ENCODE data around the gene FSTL5.
"Not testable (repeated sequence)": the region's sequence is repeated elsewhere in the genome, so short reads cannot be mapped to it uniquely, and the experiment has no call there.

FSTL5 gene

GRCh38 chr4:162163892-162164759 lies at the start of gene FSTL5:
Gene FSTL5 (minus strand): TSS chr4:162164000. CDS start chr4:162111396, 52,604 bp downstream.
- no peak for DNase-seq

GRCh38 chr4:162209706-162210105 lies 45.9 kb upstream of the FSTL5 start:
- DNase-seq = no peak

DNA sequence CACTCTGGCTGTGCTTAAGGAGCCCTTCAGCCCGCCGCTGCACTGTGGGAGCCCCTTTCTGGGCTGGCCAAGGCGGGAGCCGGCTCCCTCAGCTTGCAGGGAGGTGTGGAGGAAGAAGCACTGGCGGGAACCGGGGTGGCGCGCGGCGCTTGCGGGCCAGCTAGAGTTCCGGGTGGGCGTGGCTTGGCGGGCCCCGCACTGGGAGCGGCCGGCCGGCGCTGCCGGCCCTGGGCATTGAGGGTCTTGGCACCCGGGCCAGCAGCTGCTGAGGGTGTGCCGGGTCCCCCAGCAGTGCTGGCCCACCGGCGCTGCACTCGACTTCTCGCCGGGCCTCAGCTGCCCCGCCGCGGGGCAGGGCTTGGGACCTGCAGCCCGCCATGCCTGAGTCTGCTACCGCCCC lies 39.7 kb upstream of the FSTL5 start:
- DNase-seq = not testable (repeated sequence)

- no peak for DNase-seq
Measured at GRCh38 chr4:162201673-162202072, 37.9 kb upstream of the FSTL5 start.

DNA sequence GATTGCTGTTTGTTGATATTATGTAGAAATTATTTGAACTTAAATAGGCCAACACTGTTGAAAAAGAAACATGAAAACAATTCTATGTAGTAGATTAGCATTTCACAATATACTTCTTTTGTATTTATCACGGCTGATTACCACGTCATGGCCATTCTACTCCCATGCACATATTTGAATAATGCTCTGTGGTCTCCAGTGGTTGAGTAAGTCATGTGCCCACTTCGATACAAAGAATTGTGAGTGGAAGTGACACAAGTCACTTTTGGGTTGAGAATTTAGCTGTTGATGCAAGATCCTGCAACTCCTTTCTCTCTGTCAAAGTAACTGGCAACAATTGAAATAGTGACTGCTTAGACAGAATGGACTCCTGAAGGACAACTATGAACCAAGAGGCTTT lies 6.7 kb upstream of the FSTL5 start:
- DNase-seq = no peak

DNA sequence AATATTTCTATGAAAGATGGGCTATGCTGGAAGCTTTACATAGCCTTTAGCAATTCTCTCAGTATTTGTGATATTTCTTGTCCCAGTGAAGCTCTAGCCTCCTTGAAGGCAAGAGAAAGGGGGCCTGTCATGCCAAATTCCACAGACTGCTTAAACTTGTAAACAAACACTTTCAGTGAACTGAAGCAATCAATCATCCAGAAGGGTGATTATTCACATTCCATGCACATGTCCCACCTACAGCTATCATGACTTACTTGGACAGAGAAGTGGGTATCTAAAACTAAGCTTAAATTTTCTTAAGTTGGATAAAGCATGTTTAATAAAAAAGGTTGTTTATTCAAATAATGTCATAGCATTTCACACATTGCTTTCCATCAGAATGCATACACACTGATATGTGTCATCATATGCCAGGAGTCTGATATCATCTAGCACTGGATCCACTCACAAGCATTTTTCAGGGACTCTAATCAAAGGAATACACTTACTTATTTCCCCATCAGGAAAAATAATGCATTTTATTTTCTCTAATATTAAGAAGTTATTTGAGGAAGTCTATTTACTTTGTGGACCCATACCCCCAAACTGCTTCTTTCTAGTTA lies 1.2 kb upstream of the FSTL5 start:
- DNase-seq = no peak

DNA sequence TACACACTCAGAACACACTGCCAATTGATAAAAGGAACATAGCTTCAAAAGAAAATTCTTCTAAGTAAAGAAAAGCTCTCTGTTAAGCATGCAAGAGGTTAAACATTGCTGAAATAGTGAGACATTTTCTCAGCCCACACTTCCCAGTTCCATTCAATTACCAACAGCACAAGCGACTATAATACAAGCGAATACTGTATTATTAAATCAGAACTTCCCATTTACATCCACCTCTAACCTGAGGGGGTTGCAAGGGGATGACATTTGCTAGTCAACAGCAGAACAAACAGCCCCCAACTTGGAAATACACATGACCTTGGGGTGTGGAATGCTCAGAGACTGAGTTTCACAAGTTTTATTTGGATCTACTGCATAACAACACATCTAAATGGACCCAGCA lies 1.1 kb downstream of the FSTL5 start:
- DNase-seq = no peak

DNA sequence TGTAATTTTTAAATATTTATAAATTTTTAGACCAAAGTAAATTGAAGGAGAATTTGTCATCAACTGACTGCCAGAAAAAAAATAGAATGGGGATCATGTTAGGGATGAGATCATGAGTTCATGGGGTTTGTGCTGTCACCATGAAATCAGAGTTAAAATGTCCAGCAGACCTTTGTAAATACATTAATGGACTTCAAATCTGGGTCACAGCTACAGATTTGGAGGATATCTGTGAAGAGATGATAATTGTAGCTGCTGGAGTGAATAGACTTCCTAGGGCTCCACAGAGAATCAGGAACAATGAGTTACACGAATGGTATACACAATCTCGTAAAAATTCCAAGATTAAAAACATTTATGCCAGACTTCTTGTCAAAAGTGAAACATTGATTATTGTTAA lies 6.6 kb downstream of the FSTL5 start:
- no peak for DNase-seq

DNA sequence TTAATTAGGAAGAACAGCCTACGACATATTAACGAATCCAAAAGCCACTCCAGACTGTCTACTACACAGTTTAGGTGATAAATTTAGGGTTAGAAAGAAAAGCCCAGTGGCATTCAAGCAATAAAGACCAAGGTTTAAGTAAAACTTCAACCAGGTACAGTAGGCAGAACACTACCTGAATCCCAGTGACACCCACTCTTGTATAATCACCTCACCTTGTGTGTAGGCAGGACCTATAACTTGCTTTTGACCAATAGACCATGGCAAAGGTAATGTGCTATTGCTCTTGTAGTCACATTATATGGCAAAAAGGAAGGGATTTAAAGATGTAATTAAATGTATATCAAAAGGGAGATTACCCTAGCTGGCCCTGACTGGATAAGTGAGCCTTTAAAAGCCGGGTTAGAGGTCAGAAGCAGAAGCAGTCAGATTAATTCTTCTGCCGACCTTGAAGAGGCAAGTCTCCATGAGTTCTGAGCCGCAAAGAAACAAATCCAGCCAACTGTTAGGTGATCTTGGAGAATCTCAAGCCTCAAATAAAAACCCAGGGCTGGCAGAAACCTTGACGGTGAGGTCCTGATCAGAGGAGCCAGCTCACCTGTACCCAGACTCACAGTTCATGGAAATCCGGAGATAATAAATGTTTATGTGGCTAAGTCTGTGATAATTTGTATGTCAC lies 8.8 kb downstream of the FSTL5 start:
- DNase-seq = no peak

- no peak for DNase-seq
Measured at GRCh38 chr4:162151850-162152249, 11.9 kb downstream of the FSTL5 start.

DNA sequence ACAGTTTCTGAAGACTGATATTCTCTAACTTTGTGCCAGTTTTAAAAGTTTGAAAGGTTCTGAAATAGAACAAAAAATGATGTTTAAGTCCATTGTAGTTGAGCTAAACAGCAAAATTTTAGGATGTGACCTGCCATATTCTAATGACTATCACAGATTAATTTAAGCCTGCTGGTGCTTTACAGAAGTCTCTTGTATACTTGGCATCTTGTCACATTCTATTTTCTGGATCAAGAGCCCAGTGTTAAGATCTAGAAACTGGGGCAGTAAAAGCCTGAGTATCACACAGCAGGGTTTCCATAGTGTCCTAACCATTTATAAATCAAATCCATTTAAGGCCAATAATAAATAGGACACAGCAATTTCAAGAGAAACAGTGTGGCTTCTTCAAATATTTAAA lies 12.4 kb downstream of the FSTL5 start:
- no peak for DNase-seq

- no peak for DNase-seq
Measured at GRCh38 chr4:162149644-162150043, 14.2 kb downstream of the FSTL5 start.

- DNase-seq = no peak
Measured at GRCh38 chr4:162140051-162140683, 23.6 kb downstream of the FSTL5 start.

DNA sequence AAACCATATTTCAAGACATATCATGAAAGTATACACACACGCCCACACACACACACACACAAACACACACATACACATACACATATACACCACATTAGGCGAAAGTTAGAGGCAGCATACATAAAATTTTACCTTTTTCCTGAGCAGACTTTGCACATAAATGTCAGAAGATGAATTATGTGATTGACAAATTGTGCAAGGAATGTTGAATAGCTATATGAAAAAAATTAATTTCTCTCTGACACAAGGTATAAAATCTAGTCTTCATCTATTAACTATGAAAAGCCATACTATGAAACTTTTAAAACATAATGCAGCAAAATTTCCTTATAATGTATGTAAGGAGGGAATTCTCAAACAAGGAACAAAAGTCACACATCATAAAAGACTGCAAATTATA lies 24.4 kb downstream of the FSTL5 start:
- no peak for DNase-seq

- no peak for DNase-seq
Measured at GRCh38 chr4:162131256-162131655, 32.5 kb downstream of the FSTL5 start.

- DNase-seq = no peak
Measured at GRCh38 chr4:162126729-162127128, 37.1 kb downstream of the FSTL5 start.

DNA sequence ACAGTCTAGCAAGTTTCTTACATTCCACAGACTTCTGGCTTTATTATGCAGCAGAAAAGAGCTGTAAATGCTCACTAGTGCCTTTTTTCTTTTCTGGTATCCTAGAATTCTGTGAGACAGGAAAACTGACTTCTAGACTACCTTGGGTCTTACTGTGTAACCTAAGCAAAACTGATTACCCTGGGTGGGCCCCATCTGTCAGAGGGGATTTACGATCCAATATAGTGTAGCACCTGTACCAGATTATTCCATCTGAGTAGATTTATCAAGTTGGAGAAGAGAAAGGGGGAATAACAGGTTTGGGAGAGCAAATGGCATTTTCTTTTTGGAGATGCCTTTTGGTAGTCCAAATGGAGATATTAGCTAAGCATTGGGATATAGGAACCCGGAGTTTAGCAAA lies 46.7 kb downstream of the FSTL5 start:
- no peak for DNase-seq

- no peak for DNase-seq
Measured at GRCh38 chr4:162116095-162116779, 47.6 kb downstream of the FSTL5 start.

GRCh38 chr4:162115333-162115732 lies 48.5 kb downstream of the FSTL5 start:
- no peak for DNase-seq

DNA sequence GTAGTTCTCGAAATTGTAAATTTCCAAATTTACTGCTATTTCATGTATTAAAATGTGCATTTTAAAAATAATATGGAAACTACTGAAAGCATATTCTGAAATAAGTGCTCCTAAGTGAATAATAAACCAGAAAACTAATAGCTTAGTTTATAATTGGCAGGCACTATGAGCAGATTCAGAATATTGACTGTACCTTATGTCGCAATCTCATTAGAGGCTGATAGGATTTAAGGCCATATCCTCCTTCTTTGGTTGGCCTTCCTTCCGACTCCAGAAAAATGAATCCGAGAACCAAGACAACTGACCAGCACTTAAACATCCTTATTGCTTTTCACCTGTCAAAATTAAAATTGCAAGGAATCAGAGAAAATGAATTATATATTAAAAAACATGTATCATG lies 52.7 kb downstream of the FSTL5 start:
- DNase-seq = no peak

DNA sequence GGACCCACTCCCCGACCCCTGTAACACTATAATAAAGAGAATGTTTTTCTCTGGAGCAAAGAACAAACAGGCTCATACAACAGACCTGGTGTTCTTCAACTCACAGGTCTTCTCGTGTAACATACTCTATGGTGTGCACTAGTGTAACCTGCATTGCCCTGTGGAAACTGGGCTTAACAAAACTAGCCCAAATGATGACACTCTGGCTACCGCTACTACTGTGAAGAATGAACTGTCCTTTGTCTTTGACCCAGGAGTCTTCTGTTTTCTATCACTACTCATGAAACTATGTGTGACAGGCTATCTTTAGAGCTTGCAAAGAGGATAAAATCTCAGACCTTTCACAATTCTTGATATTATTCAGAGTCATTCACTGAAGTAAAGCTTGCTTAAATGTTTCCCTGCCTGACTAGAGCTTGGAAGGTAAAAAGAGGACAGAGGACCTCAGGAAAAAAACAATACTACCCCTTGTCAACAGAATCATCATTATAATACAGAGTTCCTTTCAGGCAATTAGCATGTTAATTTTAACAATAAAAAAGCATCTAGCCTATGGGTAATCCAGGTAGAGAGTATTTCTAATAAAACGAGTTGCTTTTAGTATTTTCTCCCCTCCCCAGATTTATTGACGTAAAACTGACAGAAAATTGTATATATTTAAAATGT lies 59.2 kb downstream of the FSTL5 start:
- DNase-seq = no peak

DNA sequence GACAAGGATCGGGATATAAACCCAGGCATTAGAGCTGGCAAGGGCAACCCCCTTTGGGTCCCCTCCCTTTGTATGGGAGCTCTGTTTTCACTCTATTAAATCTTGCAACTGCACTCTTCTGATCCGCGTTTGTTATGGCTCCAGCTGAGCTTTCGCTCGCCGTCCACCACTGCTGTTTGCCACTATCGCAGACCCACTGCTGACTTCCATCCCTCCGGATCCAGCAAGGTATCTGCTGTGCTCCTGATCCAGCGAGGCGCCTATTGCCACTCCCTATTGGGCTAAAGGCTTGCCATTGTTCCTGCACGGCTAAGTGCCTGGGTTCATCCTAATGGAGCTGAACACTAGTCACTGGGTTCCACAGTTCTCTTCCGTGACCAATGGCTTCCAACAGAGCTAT lies 59.9 kb downstream of the FSTL5 start:
- not testable (repeated sequence) for DNase-seq
